ENCODE results near the gene CLIP2. TPM values are rescaled to one million over a fixed set of nuclear protein-coding genes. Genes with fewer than 3 reads are reported as not detected.

CLIP2 gene
- total RNA-seq, 2 donors from 2014 or later, result 77.8 to 81.6 TPM

- no peaks in the 10 kb centered on the region for H3K27me3 ChIP-seq
- no peak for DNase-seq
- H3K36me3 ChIP-seq, result no peaks in the 10 kb centered on the region
- intact Hi-C loops (cut with DNase I), result loop anchor here (10.0 kb wide), 1 partner anchor 70 kb away; no protein-coding TSS in a partner anchor
- peaks cover 14% of the 10 kb centered on the region for H3K4me1 ChIP-seq
- no peak overlapping the region for H3K4me3 ChIP-seq
- peak overlapping the region in 1 of 2 donors; percentile 38 for H3K9ac ChIP-seq (ENCODE audit: low read depth in 2 of 2, low read length in 2 of 2)
- no peaks in the 10 kb centered on the region for H3K9me3 ChIP-seq
- H3K27ac ChIP-seq, result no peak overlapping the region
- no peak for TF ChIP-seq CTCF (IDR thresholded peaks at IDR 0.05)
Measured at GRCh38 chr7:74294191-74294998, 5.2 kb downstream of the CLIP2 start.

- Histone ChIP-seq H3K9ac (ENCODE audit: low read depth in 2 of 2, low read length in 2 of 2) (no peak overlapping the region), H3K36me3 (no peaks in the 10 kb centered on the region), H3K4me3 (no peak overlapping the region), H3K27me3 (no peaks in the 10 kb centered on the region), H3K27ac (no peak overlapping the region), H3K9me3 (no peaks in the 10 kb centered on the region), H3K4me1 (peaks cover 6% of the 10 kb centered on the region)
- DNase-seq, result no peak
- no peak for TF ChIP-seq CTCF (IDR thresholded peaks at IDR 0.05)
- intact Hi-C loops (cut with DNase I), result loop anchor here (10.0 kb wide), 1 partner anchor 67 kb away; no protein-coding TSS in a partner anchor
Measured at GRCh38 chr7:74297516-74298233, 8.5 kb downstream of the CLIP2 start.

- Histone ChIP-seq H3K9me3 (no peaks in the 10 kb centered on the region), H3K9ac (ENCODE audit: low read depth in 2 of 2, low read length in 2 of 2) (no peak overlapping the region)
- intact Hi-C loops (cut with DNase I), result loop anchor here (10.0 kb wide), 1 partner anchor 65 kb away; no protein-coding TSS in a partner anchor
Measured at GRCh38 chr7:74299401-74299800, 10.2 kb downstream of the CLIP2 start.

GRCh38 chr7:74300926-74301325 is 11.7 kb downstream of the CLIP2 start:
- intact Hi-C loops (cut with DNase I), result no loop called here

More at GRCh38 chr7:74299401-74299800, 10.2 kb downstream of the CLIP2 start:
- TF ChIP-seq CTCF (IDR thresholded peaks at IDR 0.05), result no peak
- DNase-seq, result no peak
- no peak overlapping the region for H3K27ac ChIP-seq
- no peaks in the 10 kb centered on the region for H3K4me1 ChIP-seq
- no peaks in the 10 kb centered on the region for H3K27me3 ChIP-seq
- H3K4me3 ChIP-seq, result no peak overlapping the region
- no peaks in the 10 kb centered on the region for H3K36me3 ChIP-seq

More at GRCh38 chr7:74300926-74301325, 11.7 kb downstream of the CLIP2 start:
- Histone ChIP-seq H3K36me3 (no peaks in the 10 kb centered on the region), H3K9ac (ENCODE audit: low read depth in 2 of 2, low read length in 2 of 2) (no peak overlapping the region), H3K4me3 (no peak overlapping the region), H3K27ac (no peak overlapping the region), H3K9me3 (no peaks in the 10 kb centered on the region), H3K27me3 (no peaks in the 10 kb centered on the region), H3K4me1 (no peaks in the 10 kb centered on the region)
- TF ChIP-seq CTCF (IDR thresholded peaks at IDR 0.05), result no peak
- no peak for DNase-seq

Data from colonic mucosa (tissue), 4 donors.